Measurements from ENCODE around the gene NPIPA2. TPM values are rescaled to one million over a fixed set of nuclear protein-coding genes. Genes with fewer than 3 reads are reported as not detected.
"Not testable (repeated sequence)": the region's sequence is repeated elsewhere in the genome, so short reads cannot be mapped to it uniquely, and the experiment has no call there.

The NPIPA2 gene
- 0.20 TPM in 1 of 2 replicates, not detected in the other for total RNA-seq
- 5.4 TPM in 1 of 2 replicates, not detected in the other for polyA plus RNA-seq

DNA sequence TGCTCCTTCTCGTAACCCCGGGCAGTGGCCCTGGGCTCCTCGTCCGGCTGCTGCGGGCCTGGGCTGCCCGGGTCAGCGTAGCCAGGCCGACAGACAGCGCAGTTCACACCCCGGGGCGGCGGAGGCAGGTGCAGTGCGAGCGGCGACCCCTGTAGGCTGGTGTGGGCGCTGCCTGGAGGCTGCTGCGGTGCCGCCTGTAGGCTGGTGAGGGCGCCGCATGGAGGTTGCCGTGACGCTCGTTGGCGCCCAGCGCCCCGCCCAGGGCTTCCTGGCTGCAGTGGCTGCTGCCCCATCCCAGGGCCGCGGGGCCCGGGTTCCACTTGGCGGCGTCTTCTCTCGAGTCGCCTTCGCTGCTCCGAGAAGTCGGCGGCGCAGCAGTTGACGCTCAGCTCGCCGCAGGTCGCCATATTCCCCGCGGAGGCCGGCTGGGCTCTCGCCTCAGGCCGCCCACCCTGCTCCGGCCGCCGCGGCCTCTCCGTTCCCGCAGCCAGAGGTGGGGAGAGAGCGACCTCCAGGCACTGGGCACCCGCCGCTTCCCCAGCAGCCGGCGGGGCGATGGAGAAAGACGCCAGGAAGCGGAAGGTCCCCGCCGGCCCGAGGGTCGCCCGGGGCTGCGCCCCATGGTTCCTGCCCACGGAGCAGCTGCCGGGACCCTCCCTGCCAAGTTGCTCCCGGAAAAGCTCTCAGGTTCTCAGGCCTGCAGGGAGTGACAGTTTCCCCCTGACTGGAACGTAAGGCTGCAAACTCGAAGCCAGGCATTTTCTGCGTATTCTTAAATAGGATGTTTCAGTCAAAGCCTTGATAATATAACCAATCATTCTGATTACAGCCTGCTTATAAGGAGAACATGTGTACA, at the start of gene NPIPA2:
TSS of gene NPIPA2 (plus strand) at position 261 of the 856 bp plus-strand sequence. CDS start 5,533 bp downstream, outside the sequence.
- WGBS (ENCODE audit: low lambda C conversion rate, missing lambda C conversion rate): no CpG with 5 or more reads among the region's 73 CpGs
- H3K4me1 ChIP-seq (ENCODE audit: insufficient read depth); H3K9me3 ChIP-seq (ENCODE audit: low read depth); H3K4me2 ChIP-seq; H3K36me3 ChIP-seq (replicated peaks; ENCODE audit: insufficient read depth, low read depth); H3K79me2 ChIP-seq; H3K9me2 ChIP-seq (replicated peaks; ENCODE audit: insufficient read depth); DNase-seq (ENCODE audit: low spot score); H3K27ac ChIP-seq; H3K4me3 ChIP-seq; H2AFZ ChIP-seq; H4K20me1 ChIP-seq (ENCODE audit: insufficient read depth, poor library complexity, severe bottlenecking); H3K27me3 ChIP-seq: not testable (repeated sequence)

DNA sequence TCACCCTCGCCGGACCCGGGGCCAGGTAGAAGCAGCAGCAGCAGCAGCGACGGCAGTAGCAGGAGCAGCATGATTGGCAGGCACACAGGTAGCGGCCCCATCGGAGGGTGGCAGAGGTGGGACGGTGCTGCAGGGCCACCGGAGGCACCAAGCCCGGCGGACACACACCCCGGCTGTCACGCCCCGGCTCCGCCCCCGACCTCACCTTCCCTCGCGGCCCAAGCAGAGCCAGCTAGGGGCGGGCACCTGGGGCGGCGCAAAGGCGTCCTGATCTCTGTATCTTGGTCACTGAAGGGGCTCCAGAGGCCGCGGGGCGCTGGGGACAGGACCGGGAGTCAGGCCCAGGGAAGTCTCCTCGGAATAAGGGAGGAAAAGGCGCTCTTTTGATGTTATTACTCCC, 48.2 kb upstream of the NPIPA2 start, which contains the start of gene PLA2G10:
TSS of gene PLA2G10 (minus strand) at position 180 of the 400 bp plus-strand sequence. CDS start at position 101, 79 bp downstream.
- not testable (repeated sequence) for DNase-seq (ENCODE audit: low spot score); H3K4me1 ChIP-seq (ENCODE audit: insufficient read depth); H4K20me1 ChIP-seq (ENCODE audit: insufficient read depth, poor library complexity, severe bottlenecking); H2AFZ ChIP-seq; H3K9me2 ChIP-seq (replicated peaks; ENCODE audit: insufficient read depth); H3K4me3 ChIP-seq; H3K4me2 ChIP-seq; H3K27me3 ChIP-seq; H3K27ac ChIP-seq; H3K36me3 ChIP-seq (replicated peaks; ENCODE audit: insufficient read depth, low read depth); H3K9me3 ChIP-seq (ENCODE audit: low read depth); H3K79me2 ChIP-seq
- WGBS (ENCODE audit: low lambda C conversion rate, missing lambda C conversion rate): no CpG with 5 or more reads among the region's 28 CpGs

DNA sequence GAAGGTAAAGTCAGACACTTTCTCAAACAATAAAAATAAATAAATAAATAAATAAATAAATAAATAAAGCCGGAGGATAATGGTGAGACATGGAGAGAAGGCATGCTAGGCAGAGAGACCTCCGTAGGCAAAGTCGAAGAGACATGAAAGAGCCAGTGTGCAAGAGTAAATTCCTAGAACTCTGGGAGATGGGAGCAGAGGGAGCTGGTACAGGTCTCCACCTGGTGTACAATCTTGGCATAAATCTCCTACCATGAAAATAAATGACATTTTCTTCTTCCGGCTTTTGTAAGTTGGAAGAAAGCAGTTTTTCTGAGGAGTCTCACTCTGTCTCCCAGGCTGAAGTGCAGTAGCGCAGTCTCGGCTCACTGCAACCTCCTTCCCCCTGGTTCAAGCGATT, 40.5 kb upstream of the NPIPA2 start:
- not testable (repeated sequence) for H3K79me2 ChIP-seq; H3K4me3 ChIP-seq; H3K36me3 ChIP-seq (replicated peaks; ENCODE audit: insufficient read depth, low read depth); H3K27me3 ChIP-seq; H3K9me2 ChIP-seq (replicated peaks; ENCODE audit: insufficient read depth); H3K4me1 ChIP-seq (ENCODE audit: insufficient read depth); H3K27ac ChIP-seq; H3K4me2 ChIP-seq; H4K20me1 ChIP-seq (ENCODE audit: insufficient read depth, poor library complexity, severe bottlenecking); DNase-seq (ENCODE audit: low spot score); H2AFZ ChIP-seq; H3K9me3 ChIP-seq (ENCODE audit: low read depth)
- 70% methylated on average over 3 of the region's 7 CpGs for WGBS (ENCODE audit: low lambda C conversion rate, missing lambda C conversion rate)

DNA sequence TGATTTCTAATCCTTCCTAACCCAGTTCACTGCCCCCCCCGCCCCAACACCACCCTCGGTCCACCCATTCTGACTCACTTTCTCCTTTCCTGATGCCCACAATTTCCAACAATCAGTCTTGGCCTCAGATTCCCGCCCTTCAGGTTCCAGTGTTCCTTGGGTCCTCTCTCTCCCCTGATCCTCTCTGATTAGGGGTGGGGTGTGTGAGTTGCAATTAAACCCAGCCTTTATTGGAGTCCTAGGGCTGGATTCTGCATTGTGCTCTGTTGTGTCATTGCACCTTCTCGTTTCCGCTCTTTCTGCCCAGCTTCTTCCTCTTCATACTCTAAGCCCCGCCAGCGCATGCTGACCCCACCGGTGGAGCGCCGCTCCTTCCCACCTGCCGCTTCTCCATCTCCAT, 39.7 kb upstream of the NPIPA2 start:
- H3K36me3 ChIP-seq (replicated peaks; ENCODE audit: insufficient read depth, low read depth); H3K9me2 ChIP-seq (replicated peaks; ENCODE audit: insufficient read depth); H3K4me3 ChIP-seq; DNase-seq (ENCODE audit: low spot score); H3K27me3 ChIP-seq; H2AFZ ChIP-seq; H3K4me2 ChIP-seq; H3K27ac ChIP-seq; H3K9me3 ChIP-seq (ENCODE audit: low read depth); H4K20me1 ChIP-seq (ENCODE audit: insufficient read depth, poor library complexity, severe bottlenecking); H3K4me1 ChIP-seq (ENCODE audit: insufficient read depth); H3K79me2 ChIP-seq: not testable (repeated sequence)
- no CpG with 5 or more reads among the region's 11 CpGs for WGBS (ENCODE audit: low lambda C conversion rate, missing lambda C conversion rate)

DNA sequence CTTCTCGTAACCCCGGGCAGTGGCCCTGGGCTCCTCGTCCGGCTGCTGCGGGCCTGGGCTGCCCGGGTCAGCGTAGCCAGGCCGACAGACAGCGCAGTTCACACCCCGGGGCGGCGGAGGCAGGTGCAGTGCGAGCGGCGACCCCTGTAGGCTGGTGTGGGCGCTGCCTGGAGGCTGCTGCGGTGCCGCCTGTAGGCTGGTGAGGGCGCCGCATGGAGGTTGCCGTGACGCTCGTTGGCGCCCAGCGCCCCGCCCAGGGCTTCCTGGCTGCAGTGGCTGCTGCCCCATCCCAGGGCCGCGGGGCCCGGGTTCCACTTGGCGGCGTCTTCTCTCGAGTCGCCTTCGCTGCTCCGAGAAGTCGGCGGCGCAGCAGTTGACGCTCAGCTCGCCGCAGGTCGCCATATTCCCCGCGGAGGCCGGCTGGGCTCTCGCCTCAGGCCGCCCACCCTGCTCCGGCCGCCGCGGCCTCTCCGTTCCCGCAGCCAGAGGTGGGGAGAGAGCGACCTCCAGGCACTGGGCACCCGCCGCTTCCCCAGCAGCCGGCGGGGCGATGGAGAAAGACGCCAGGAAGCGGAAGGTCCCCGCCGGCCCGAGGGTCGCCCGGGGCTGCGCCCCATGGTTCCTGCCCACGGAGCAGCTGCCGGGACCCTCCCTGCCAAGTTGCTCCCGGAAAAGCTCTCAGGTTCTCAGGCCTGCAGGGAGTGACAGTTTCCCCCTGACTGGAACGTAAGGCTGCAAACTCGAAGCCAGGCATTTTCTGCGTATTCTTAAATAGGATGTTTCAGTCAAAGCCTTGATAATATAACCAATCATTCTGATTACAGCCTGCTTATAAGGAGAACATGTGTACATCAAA, 38.9 kb upstream of the NPIPA2 start, which contains the start of gene NPIPA3:
TSS of gene NPIPA3 (plus strand) at position 256 of the 856 bp plus-strand sequence. CDS start 5,533 bp downstream, outside the sequence.
- not testable (repeated sequence) for DNase-seq (ENCODE audit: low spot score); H3K36me3 ChIP-seq (replicated peaks; ENCODE audit: insufficient read depth, low read depth); H3K27ac ChIP-seq; H2AFZ ChIP-seq; H3K4me3 ChIP-seq; H3K79me2 ChIP-seq; H3K9me2 ChIP-seq (replicated peaks; ENCODE audit: insufficient read depth); H3K4me2 ChIP-seq; H4K20me1 ChIP-seq (ENCODE audit: insufficient read depth, poor library complexity, severe bottlenecking); H3K9me3 ChIP-seq (ENCODE audit: low read depth); H3K27me3 ChIP-seq; H3K4me1 ChIP-seq (ENCODE audit: insufficient read depth)
- no CpG with 5 or more reads among the region's 73 CpGs for WGBS (ENCODE audit: low lambda C conversion rate, missing lambda C conversion rate)

DNA sequence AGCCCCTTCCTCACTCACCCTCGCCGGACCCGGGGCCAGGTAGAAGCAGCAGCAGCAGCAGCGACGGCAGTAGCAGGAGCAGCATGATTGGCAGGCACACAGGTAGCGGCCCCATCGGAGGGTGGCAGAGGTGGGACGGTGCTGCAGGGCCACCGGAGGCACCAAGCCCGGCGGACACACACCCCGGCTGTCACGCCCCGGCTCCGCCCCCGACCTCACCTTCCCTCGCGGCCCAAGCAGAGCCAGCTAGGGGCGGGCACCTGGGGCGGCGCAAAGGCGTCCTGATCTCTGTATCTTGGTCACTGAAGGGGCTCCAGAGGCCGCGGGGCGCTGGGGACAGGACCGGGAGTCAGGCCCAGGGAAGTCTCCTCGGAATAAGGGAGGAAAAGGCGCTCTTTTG, 9.1 kb upstream of the NPIPA2 start:
- H3K4me3 ChIP-seq; H3K4me1 ChIP-seq (ENCODE audit: insufficient read depth); H3K79me2 ChIP-seq; H2AFZ ChIP-seq; H3K36me3 ChIP-seq (replicated peaks; ENCODE audit: insufficient read depth, low read depth); DNase-seq (ENCODE audit: low spot score); H3K9me3 ChIP-seq (ENCODE audit: low read depth); H3K4me2 ChIP-seq; H3K27me3 ChIP-seq; H3K9me2 ChIP-seq (replicated peaks; ENCODE audit: insufficient read depth); H4K20me1 ChIP-seq (ENCODE audit: insufficient read depth, poor library complexity, severe bottlenecking); H3K27ac ChIP-seq: not testable (repeated sequence)
- WGBS (ENCODE audit: low lambda C conversion rate, missing lambda C conversion rate): no CpG with 5 or more reads among the region's 28 CpGs

DNA sequence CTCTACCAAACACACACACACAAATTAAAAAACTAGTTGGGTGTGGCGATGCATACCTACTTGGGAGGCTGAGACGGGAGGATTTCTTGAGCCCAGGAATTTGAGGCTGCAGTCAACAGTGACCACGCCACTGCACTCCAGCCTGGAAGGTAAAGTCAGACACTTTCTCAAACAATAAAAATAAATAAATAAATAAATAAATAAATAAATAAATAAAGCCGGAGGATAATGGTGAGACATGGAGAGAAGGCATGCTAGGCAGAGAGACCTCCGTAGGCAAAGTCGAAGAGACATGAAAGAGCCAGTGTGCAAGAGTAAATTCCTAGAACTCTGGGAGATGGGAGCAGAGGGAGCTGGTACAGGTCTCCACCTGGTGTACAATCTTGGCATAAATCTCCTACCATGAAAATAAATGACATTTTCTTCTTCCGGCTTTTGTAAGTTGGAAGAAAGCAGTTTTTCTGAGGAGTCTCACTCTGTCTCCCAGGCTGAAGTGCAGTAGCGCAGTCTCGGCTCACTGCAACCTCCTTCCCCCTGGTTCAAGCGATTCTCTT, 1.4 kb upstream of the NPIPA2 start:
- not testable (repeated sequence) for H4K20me1 ChIP-seq (ENCODE audit: insufficient read depth, poor library complexity, severe bottlenecking); H3K36me3 ChIP-seq (replicated peaks; ENCODE audit: insufficient read depth, low read depth); DNase-seq (ENCODE audit: low spot score); H3K9me2 ChIP-seq (replicated peaks; ENCODE audit: insufficient read depth); H2AFZ ChIP-seq; H3K9me3 ChIP-seq (ENCODE audit: low read depth); H3K4me2 ChIP-seq; H3K27ac ChIP-seq; H3K79me2 ChIP-seq; H3K4me3 ChIP-seq; H3K27me3 ChIP-seq; H3K4me1 ChIP-seq (ENCODE audit: insufficient read depth)
- WGBS (ENCODE audit: low lambda C conversion rate, missing lambda C conversion rate): no CpG with 5 or more reads among the region's 10 CpGs

DNA sequence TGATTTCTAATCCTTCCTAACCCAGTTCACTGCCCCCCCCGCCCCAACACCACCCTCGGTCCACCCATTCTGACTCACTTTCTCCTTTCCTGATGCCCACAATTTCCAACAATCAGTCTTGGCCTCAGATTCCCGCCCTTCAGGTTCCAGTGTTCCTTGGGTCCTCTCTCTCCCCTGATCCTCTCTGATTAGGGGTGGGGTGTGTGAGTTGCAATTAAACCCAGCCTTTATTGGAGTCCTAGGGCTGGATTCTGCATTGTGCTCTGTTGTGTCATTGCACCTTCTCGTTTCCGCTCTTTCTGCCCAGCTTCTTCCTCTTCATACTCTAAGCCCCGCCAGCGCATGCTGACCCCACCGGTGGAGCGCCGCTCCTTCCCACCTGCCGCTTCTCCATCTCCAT, 539 bp upstream of the NPIPA2 start:
- WGBS (ENCODE audit: low lambda C conversion rate, missing lambda C conversion rate): no CpG with 5 or more reads among the region's 11 CpGs
- H3K9me3 ChIP-seq (ENCODE audit: low read depth): not testable (repeated sequence)

More for the DNA sequence above, 539 bp upstream of the NPIPA2 start:
- H3K4me3 ChIP-seq; H3K9me2 ChIP-seq (replicated peaks; ENCODE audit: insufficient read depth); H3K4me2 ChIP-seq; H3K79me2 ChIP-seq; H3K36me3 ChIP-seq (replicated peaks; ENCODE audit: insufficient read depth, low read depth); H3K4me1 ChIP-seq (ENCODE audit: insufficient read depth); H3K27me3 ChIP-seq; H2AFZ ChIP-seq; H4K20me1 ChIP-seq (ENCODE audit: insufficient read depth, poor library complexity, severe bottlenecking); DNase-seq (ENCODE audit: low spot score); H3K27ac ChIP-seq: not testable (repeated sequence)

Measured in hepatocyte (in vitro differentiated cells).